Urothelium cell line (cell line): ENCODE measurements around the gene PXK.

ENCODE experiments used
- DNase-seq: peaks from one replicate; pipeline ENCODE4 v3.0.0; 2011; ENCODE audit warnings: low spot score, mixed read lengths
- FAIRE-seq: peaks from 2 replicates; lab custom pipeline; 2011; peaks lifted over from hg19 to GRCh38; lab: Jason Lieb, UNC

Gene PXK

GRCh38 chr3:58346368-58346767, 13.7 kb downstream of the PXK start:
- no peak for FAIRE-seq

GRCh38 chr3:58347984-58348383, 15.3 kb downstream of the PXK start:
- DNase-seq (no peak), FAIRE-seq (no peak)

More at GRCh38 chr3:58346368-58346767, 13.7 kb downstream of the PXK start:
- DNase-seq = no peak

GRCh38 chr3:58349792-58350626, 17.3 kb downstream of the PXK start:
- no peak for DNase-seq
- no peak for FAIRE-seq

GRCh38 chr3:58350627-58351013, 17.9 kb downstream of the PXK start:
- no peak for FAIRE-seq

GRCh38 chr3:58351920-58352319, 19.2 kb downstream of the PXK start:
- no peak for DNase-seq
- FAIRE-seq = no peak

More at GRCh38 chr3:58350627-58351013, 17.9 kb downstream of the PXK start:
- no peak for DNase-seq

- no peak for FAIRE-seq
- DNase-seq = no peak
Observed at GRCh38 chr3:58352626-58353025, 19.9 kb downstream of the PXK start.

- no peak for DNase-seq
Observed at GRCh38 chr3:58353722-58354553, 21.2 kb downstream of the PXK start.

GRCh38 chr3:58355179-58355578, 22.5 kb downstream of the PXK start:
- FAIRE-seq (no peak), DNase-seq (no peak)

More at GRCh38 chr3:58353722-58354553, 21.2 kb downstream of the PXK start:
- no peak for FAIRE-seq

GRCh38 chr3:58356054-58356453, 23.4 kb downstream of the PXK start:
- FAIRE-seq (no peak), DNase-seq (no peak)

- DNase-seq (no peak), FAIRE-seq (no peak)
Observed at GRCh38 chr3:58357402-58357801, 24.7 kb downstream of the PXK start.

GRCh38 chr3:58358092-58358491, 25.4 kb downstream of the PXK start:
- no peak for DNase-seq
- no peak for FAIRE-seq

- no peak for DNase-seq
- FAIRE-seq = no peak
Observed at GRCh38 chr3:58358808-58359207, 26.1 kb downstream of the PXK start.

- no peak for FAIRE-seq
- DNase-seq = no peak
Observed at GRCh38 chr3:58359621-58360020, 26.9 kb downstream of the PXK start.

- DNase-seq (no peak), FAIRE-seq (no peak)
Observed at GRCh38 chr3:58361866-58362265, 29.2 kb downstream of the PXK start.

GRCh38 chr3:58366699-58367098, 34.0 kb downstream of the PXK start:
- no peak for FAIRE-seq
- no peak for DNase-seq

GRCh38 chr3:58369038-58369437, 36.3 kb downstream of the PXK start:
- DNase-seq (no peak), FAIRE-seq (no peak)

- FAIRE-seq = no peak
Observed at GRCh38 chr3:58369876-58370275, 37.2 kb downstream of the PXK start.

GRCh38 chr3:58370407-58370806, 37.7 kb downstream of the PXK start:
- no peak for DNase-seq

More at GRCh38 chr3:58369876-58370275, 37.2 kb downstream of the PXK start:
- DNase-seq = no peak

GRCh38 chr3:58371754-58372153, 39.1 kb downstream of the PXK start:
- FAIRE-seq (no peak), DNase-seq (no peak)

More at GRCh38 chr3:58370407-58370806, 37.7 kb downstream of the PXK start:
- FAIRE-seq = no peak

GRCh38 chr3:58375254-58375653, 42.6 kb downstream of the PXK start:
- FAIRE-seq = no peak

GRCh38 chr3:58377168-58377567, 44.5 kb downstream of the PXK start:
- FAIRE-seq = no peak
- no peak for DNase-seq

More at GRCh38 chr3:58375254-58375653, 42.6 kb downstream of the PXK start:
- no peak for DNase-seq

- no peak for FAIRE-seq
- DNase-seq = no peak
Observed at GRCh38 chr3:58377750-58378149, 45.1 kb downstream of the PXK start.
